K562 (cell line): ENCODE results near the gene GCSH. TPM values are rescaled to one million over a fixed set of nuclear protein-coding genes. Genes with fewer than 3 reads are reported as not detected.

Source experiments
- BRD4 ChIP-seq: fragments of 200-600 bp; sonication (generic); IDR thresholded peaks from 2 replicates; pipeline ENCODE4 v1.6.1; 2017; ENCODE audit warnings: inconsistent platforms
- CEBPZ ChIP-seq: fragments of 150-350 bp; IDR thresholded peaks from 2 replicates; pipeline ENCODE4 v1.6.1; 2014; ENCODE audit warnings: low read depth, mild to moderate bottlenecking, low read length, borderline replicate concordance
- CHD1 ChIP-seq: fragments of 200-600 bp; sonication (generic); IDR thresholded peaks from one replicate; pipeline ENCODE4 v1.6.1; 2012; ENCODE audit warnings: mild to moderate bottlenecking, moderate library complexity, low read length, inconsistent platforms
- CREM ChIP-seq: IDR thresholded peaks from 2 replicates; pipeline ENCODE4 v1.6.1; 2014; ENCODE audit warnings: antibody characterized with exemption, low read depth
- MTA2 ChIP-seq: fragments of 450-650 bp; IDR thresholded peaks from 2 replicates; pipeline ENCODE4 v1.6.1; 2016; ENCODE audit warnings: low read depth
- PHB ChIP-seq: fragments of 250-450 bp; sonication (Bioruptor Pico); IDR thresholded peaks from 2 replicates; pipeline ENCODE4 v1.5.0; 2021
- POLR3A ChIP-seq: IDR thresholded peaks from 2 replicates; pipeline ENCODE4 v1.6.1; 2011; ENCODE audit warnings: borderline replicate concordance, mild to moderate bottlenecking, moderate library complexity; ENCODE audit not compliant: insufficient read length, insufficient read depth; ENCODE audit errors: extremely low read depth
- RAD51 ChIP-seq: fragments of 450-650 bp; IDR thresholded peaks from 2 replicates; pipeline ENCODE4 v1.7.1; 2016; ENCODE audit warnings: low read depth, mild to moderate bottlenecking, borderline replicate concordance
- RBM39 ChIP-seq: fragments of 200-400 bp; formaldehyde crosslinking; optimal IDR thresholded peaks from 2 replicates; pipeline ENCODE3; 2018; ENCODE audit warnings: low read depth, low read length
- RUNX1 ChIP-seq: sonication (generic); IDR thresholded peaks from 2 replicates; pipeline ENCODE4 v1.6.1; 2016; ENCODE audit warnings: antibody characterized with exemption, low read depth
- SREBF1 ChIP-seq: fragments of 150-350 bp; IDR thresholded peaks from 2 replicates; pipeline ENCODE4 v1.6.1; 2014; ENCODE audit warnings: antibody characterized with exemption, low read depth, low read length, borderline replicate concordance
- TCF15 ChIP-seq: fragments of 250-450 bp; sonication (Bioruptor Pico); IDR thresholded peaks from 2 replicates; pipeline ENCODE4 v1.8.0; 2022; ENCODE audit warnings: moderate library complexity, mild to moderate bottlenecking, inconsistent platforms
- TFE3 ChIP-seq: fragments of 450-650 bp; formaldehyde crosslinking; IDR thresholded peaks from 2 replicates; pipeline ENCODE4 v1.4.0; 2020; ENCODE audit warnings: mild to moderate bottlenecking, mixed read lengths
- TOE1 ChIP-seq, 2 experiments: fragments of 450-650 bp in 1 of 2; sonication (generic) in 1 of 2; formaldehyde crosslinking in 1 of 2; IDR thresholded peaks; 2 replicates each; pipeline versions ENCODE4 v1.7.1 to v1.8.0; 2016 to 2022; ENCODE audit warnings: borderline replicate concordance in 2 of 2, mild to moderate bottlenecking in 2 of 2, antibody characterized with exemption in 1 of 2, inconsistent platforms in 1 of 2, low read depth in 1 of 2, missing genetic modification reagents in 1 of 2, moderate library complexity in 1 of 2
- ZBTB8A ChIP-seq: fragments of 450-650 bp; IDR thresholded peaks from 2 replicates; pipeline ENCODE4 v1.6.1; 2018; ENCODE audit warnings: mild to moderate bottlenecking, moderate library complexity; ENCODE audit not compliant: partially characterized antibody
- polyA plus RNA-seq, 8 experiments: library from polyadenylated mRNA; depleted of rRNA in 4 of 8; stranded (reverse) in 5 of 8; unstranded in 3 of 8; fragments of >200 nt; fragmentation: Nextera tagmentation in 2 of 8; fragmentation: Illumina TruSeq in 1 of 8; extraction: Ambion mirVana in 2 of 8; extraction: Trizol in 1 of 8; gene quantifications; 2 replicates each; pipeline versions ENCODE4 v1.2.1 to v1.2.3, GENCODE V29; 2011 to 2014; ENCODE audit warnings: inconsistent platforms in 1 of 8, missing spikeins in 1 of 8
- total RNA-seq, 7 experiments: library from RNA; depleted of rRNA in 6 of 7; stranded (reverse); fragments of >200 nt in 6 of 7; fragmentation: Illumina TruSeq in 2 of 7; extraction: Trizol in 2 of 7; gene quantifications; 2 replicates each; pipeline versions ENCODE4 v1.2.1 to v1.2.3, GENCODE V29; 2011 to 2021; ENCODE audit warnings: low replicate concordance in 1 of 7
- TF ChIP-seq, protein P1 (sequence below): fragments of 250-450 bp; sonication (Bioruptor Pico); IDR thresholded peaks from 2 replicates; pipeline ENCODE4 v1.4.0; 2020; ENCODE audit warnings: mild to moderate bottlenecking, moderate library complexity, borderline replicate concordance
- TF ChIP-seq, protein P2 (sequence below): sonication (generic); formaldehyde crosslinking; IDR thresholded peaks from 2 replicates; pipeline ENCODE4 v1.8.1; 2022; ENCODE audit warnings: missing genetic modification reagents

GCSH gene
- total and polyA plus RNA-seq, 9 of the 15 experiments (the other 6 are each of a cell fraction or from before 2014, with no cell fraction given) = 35.0 to 121 (median 89.0) TPM

DNA sequence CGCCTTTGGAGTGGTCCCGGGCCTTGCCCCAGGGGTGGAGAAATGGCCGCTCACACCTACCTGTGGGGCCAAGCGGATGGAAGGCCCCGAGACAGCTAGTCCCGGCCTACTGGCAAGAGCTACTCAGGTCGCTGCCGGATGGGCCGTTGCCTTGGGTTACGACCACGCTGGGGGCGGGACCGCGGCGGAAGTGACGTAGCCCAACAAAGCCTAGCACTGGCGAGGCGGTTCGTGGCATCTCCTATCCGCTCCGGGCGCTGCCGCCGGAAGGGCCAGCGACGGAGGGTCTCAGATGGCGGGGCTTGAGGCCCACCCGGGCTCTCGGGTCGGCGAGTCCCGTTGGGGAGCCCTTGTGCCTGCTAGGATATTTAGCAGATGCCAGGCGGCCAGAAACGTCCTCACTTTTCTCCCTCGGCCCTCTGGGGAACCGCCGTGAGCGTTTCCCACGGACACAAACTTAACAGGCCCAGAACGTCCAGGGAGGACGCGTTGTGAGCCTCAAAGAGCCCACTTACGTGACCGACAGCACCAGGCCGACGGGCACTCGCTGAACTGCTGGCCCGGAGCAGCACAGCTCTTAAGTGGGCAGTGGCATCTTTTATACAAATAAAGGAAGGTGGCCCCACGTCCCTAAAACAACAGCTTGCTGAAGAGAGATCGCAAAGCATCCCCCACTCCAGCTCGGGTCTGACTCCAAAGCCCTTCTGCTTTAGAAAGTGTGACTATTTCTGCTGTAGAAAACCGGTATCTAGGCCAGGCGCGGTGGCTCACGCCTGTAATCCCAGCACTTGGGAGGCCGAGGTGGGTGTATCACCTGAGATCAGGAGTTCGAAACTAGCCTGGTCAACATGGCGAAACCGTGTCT is 18.9 kb downstream of the GCSH start, which contains the start of gene C16orf46 (continued):
- TF ChIP-seq TCF15 (0 out of 2 replicates have a peak, but pooled peaks have one; percentile 34), TOE1 (IDR thresholded peaks at IDR 0.05; ENCODE audit: borderline replicate concordance) (peak; percentile 19; the same call in 1 of the 2 replicates), TOE1 (CRISPR knock-in tag; IDR thresholded peaks at IDR 0.05; ENCODE audit: borderline replicate concordance, low read depth) (no peak), RUNX1 (no peak), RAD51 (no peak), CREM (peak; percentile 98), POLR3A (no peak), RBM39 (no peak), CEBPZ (no peak), CHD1 (no peak), MTA2 (no peak), BRD4 (peak; percentile 58; the same call in 1 of the 2 replicates), PHB (CRISPR knock-in tag) (peak; percentile 83; the same call in 1 of the 2 replicates), ZBTB8A (no peak), TFE3 (CRISPR knock-in tag) (no peak), SREBF1 (no peak)
- TF ChIP-seq, protein P1, sequence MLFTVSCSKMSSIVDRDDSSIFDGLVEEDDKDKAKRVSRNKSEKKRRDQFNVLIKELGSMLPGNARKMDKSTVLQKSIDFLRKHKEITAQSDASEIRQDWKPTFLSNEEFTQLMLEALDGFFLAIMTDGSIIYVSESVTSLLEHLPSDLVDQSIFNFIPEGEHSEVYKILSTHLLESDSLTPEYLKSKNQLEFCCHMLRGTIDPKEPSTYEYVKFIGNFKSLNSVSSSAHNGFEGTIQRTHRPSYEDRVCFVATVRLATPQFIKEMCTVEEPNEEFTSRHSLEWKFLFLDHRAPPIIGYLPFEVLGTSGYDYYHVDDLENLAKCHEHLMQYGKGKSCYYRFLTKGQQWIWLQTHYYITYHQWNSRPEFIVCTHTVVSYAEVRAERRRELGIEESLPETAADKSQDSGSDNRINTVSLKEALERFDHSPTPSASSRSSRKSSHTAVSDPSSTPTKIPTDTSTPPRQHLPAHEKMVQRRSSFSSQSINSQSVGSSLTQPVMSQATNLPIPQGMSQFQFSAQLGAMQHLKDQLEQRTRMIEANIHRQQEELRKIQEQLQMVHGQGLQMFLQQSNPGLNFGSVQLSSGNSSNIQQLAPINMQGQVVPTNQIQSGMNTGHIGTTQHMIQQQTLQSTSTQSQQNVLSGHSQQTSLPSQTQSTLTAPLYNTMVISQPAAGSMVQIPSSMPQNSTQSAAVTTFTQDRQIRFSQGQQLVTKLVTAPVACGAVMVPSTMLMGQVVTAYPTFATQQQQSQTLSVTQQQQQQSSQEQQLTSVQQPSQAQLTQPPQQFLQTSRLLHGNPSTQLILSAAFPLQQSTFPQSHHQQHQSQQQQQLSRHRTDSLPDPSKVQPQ (CRISPR knock-in tag) = no peak
- TF ChIP-seq, protein P2, sequence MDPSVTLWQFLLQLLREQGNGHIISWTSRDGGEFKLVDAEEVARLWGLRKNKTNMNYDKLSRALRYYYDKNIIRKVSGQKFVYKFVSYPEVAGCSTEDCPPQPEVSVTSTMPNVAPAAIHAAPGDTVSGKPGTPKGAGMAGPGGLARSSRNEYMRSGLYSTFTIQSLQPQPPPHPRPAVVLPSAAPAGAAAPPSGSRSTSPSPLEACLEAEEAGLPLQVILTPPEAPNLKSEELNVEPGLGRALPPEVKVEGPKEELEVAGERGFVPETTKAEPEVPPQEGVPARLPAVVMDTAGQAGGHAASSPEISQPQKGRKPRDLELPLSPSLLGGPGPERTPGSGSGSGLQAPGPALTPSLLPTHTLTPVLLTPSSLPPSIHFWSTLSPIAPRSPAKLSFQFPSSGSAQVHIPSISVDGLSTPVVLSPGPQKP (CRISPR knock-in tag) = no peak
